K562 treated with DMSO at 1 percent for 4 hours (cell line): ENCODE data around the gene KLHL18. TPM values are rescaled to one million over a fixed set of nuclear protein-coding genes. Genes with fewer than 3 reads are reported as not detected.

Source experiments
- total RNA-seq: library from RNA; unstranded; fragments of 300-600 nt; gene quantifications from 2 replicates; pipeline ENCODE4 v1.2.3, GENCODE V29; 2022; ENCODE audit not compliant: insufficient read depth

Gene KLHL18
- total RNA-seq = 36.8 and 48.3 TPM in 2 replicates

GRCh38 chr3:47282424-47283192 lies at the start of gene KLHL18, which contains the start of gene KIF9:
Gene KLHL18, plus strand, starts transcription at chr3:47282944. Its CDS starts 22 bp downstream, at chr3:47282966.
Gene KIF9, minus strand, starts transcription at chr3:47282799. Its CDS starts 5,425 bp downstream, at chr3:47277374.

DNA sequence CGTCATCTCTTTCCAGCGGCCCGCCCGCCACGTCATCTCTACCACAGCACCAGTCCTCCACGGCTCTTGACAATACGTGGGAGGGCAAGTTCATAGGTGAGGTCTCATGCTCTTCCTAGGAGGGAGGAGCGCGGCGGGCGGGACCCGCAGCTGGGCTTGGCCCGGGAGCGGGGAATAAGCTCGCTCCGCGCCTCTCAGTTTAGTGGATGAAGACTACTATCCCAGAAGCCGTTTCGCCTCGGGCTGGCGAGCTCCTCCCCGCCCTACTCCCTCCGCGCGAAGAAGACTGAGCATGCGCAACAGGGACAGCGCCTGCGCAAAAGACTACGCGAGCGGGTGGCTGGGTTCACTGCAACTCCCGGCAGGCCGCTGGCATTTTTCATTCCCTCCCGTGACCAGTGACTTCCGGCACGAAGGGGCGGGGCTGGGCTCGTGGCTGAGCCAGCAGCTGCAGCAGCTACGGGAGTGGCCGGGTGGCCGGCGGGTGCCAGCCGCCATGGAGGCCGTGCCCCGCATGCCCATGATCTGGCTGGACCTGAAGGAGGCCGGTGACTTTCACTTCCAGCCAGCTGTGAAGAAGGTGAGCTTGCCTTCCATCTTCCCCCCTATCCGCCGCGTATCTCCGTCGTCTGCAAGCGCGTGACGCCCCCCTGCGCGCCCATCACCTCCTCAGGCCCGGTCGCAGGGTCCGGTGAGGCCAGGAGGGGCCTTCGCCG lies 98.0 kb downstream of the KLHL18 start, which contains the start of gene PTPN23:
Gene PTPN23, plus strand, starts transcription at position 421 of the 716 bp plus-strand sequence. Its CDS starts 76 bp downstream, at position 497.

Other genes starting within 250 kb of the KLHL18 start
- 15.3 and 23.0 TPM in 2 replicates for gene SETD2, start 118.8 kb upstream of the KLHL18 start, total RNA-seq
- gene KIF9, start 145 bp upstream of the KLHL18 start, total RNA-seq = 6.3 and 13.3 TPM in 2 replicates
- 34.0 and 41.5 TPM in 2 replicates for gene PTPN23, start 98.1 kb downstream of the KLHL18 start, total RNA-seq
- 76.9 and 92.6 TPM in 2 replicates for gene SCAP, start 193.0 kb downstream of the KLHL18 start, total RNA-seq
- gene ELP6, start 230.8 kb downstream of the KLHL18 start, total RNA-seq = 52.7 and 58.2 TPM in 2 replicates